Prostate gland (tissue), 2 donors: Measurements from ENCODE around the gene TGFBR3. TPM values are rescaled to one million over a fixed set of nuclear protein-coding genes. Genes with fewer than 3 reads are reported as not detected.
A peak's percentile ranks its signal among the peaks of the same experiment; 100 is the strongest.

Source experiments
- DNase-seq: peaks from one replicate; pipeline ENCODE4 v3.0.0-alpha.2; 2019; ENCODE audit warnings: low spot score
- H3K27ac ChIP-seq, 2 donors: fragments of 200-600 bp; sonication (generic); 2 replicates each; pipeline ENCODE4 v1.5.1; 2017 to 2019
- H3K27me3 ChIP-seq: fragments of 200-600 bp; sonication (generic); replicated peaks from 2 replicates; pipeline ENCODE4 v1.5.1; 2019; ENCODE audit not compliant: insufficient read depth
- H3K36me3 ChIP-seq, 2 donors: fragments of 200-600 bp; sonication (generic); 1 replicate in 1 of 2; 2 replicates in 1 of 2; pipeline versions ENCODE4 v1.5.1 to v1.8.1; 2017 to 2019
- H3K4me1 ChIP-seq: fragments of 200-600 bp; sonication (generic); replicated peaks from 2 replicates; pipeline ENCODE4 v1.5.1; 2019
- H3K4me3 ChIP-seq, 2 donors: fragments of 200-600 bp; sonication (generic); 2 replicates each; pipeline ENCODE4 v1.5.1; 2017 to 2019
- H3K9me3 ChIP-seq: fragments of 200-600 bp; sonication (generic); 2 replicates; pipeline ENCODE4 v1.5.1; 2017
- CTCF ChIP-seq, 4 experiments: fragments of 200-600 bp in 2 of 4; fragments of 450-650 bp in 2 of 4; sonication (generic) in 2 of 4; IDR thresholded peaks; 1 replicate in 3 of 4; 2 replicates in 1 of 4; pipeline ENCODE4 v1.5.1; 2016 to 2019; ENCODE audit warnings: antibody characterized with exemption in 4 of 4, mild to moderate bottlenecking in 2 of 4, moderate library complexity in 2 of 4
- POLR2A ChIP-seq: fragments of 450-650 bp; IDR thresholded peaks from one replicate; pipeline ENCODE4 v1.6.1; 2016; ENCODE audit warnings: antibody characterized with exemption, mild to moderate bottlenecking
- POLR2AphosphoS5 ChIP-seq: sonication (generic); formaldehyde crosslinking; IDR thresholded peaks from one replicate; pipeline ENCODE4 v1.6.1; 2017; ENCODE audit warnings: antibody characterized with exemption
- WGBS: methylation state at CpG from one replicate; pipeline ENCODE4 v1.1.5; 2018; 5-methylcytosine and 5-hydroxymethylcytosine counted together
- intact Hi-C: fragments of 100-400 bp; cut with DNase I; formaldehyde crosslinking; loops from one replicate; pipeline ENCODE4 v1.14.2; 2022
- total RNA-seq, 2 donors: library from RNA; depleted of rRNA; stranded (reverse); fragments of >200 nt; gene quantifications; one replicate each; pipeline ENCODE4 v1.1.0, GENCODE V29; 2016

The TGFBR3 gene
- total RNA-seq, 2 donors from 2014 or later, result 26.4 to 51.7 TPM

DNA sequence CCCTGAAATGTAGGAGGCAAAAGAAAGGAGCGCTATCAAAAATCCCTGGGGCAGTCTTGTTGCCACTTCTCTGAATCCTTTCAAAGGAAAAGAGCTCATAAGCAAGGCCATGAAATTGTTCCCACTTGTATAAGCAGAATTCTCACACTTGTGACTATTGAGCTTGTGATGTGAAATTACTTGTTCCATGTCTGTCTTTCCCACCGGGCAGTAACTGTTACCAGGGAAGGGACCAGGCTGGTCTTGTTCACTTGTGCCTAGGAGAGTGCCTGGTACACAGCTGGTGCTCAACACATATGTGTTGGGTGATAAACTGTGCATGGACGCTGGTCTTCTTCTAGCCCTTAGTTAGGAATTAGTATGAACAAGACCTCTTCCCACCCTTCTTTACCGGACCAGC lies 234.7 kb downstream of the TGFBR3 start:
- Histone ChIP-seq H3K27ac (peak overlapping the region; percentile 12 to 36), H3K36me3 (no peaks in the 10 kb centered on the region), H3K4me1 (no peaks in the 10 kb centered on the region), H3K9me3 (no peaks in the 10 kb centered on the region), H3K4me3 (no peak overlapping the region), H3K27me3 (no peaks in the 10 kb centered on the region)
- TF ChIP-seq POLR2A, result no peak
- TF ChIP-seq POLR2AphosphoS5, result no peak
- TF ChIP-seq CTCF (IDR thresholded peaks at IDR 0.05), result no peak
- intact Hi-C loops, result no loop called here
- 92% methylated on average over 4 of the region's 4 CpGs for WGBS
- DNase-seq, result no peak

DNA sequence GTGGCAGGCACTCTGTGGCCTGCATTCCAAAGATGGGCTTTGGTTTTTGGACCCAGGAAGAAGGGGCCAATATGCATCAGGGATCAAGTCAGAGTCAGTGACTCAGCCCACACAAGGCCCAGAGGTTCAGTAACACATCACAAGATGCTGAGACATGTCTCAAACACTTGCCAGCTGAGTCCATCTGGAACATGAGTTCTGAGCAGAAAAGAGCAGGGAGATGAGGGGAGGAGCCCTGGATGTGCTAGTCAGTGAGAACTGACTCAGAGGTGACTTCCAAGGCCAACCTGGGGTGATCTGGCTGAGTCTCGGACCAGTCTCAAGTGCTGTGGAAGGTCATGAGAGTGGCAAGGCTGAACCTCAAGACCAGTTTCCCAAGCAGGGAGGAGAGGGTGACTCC lies 235.2 kb downstream of the TGFBR3 start:
- no peak for DNase-seq
- H3K4me3 ChIP-seq, result no peak overlapping the region
- no peak for TF ChIP-seq POLR2A
- TF ChIP-seq POLR2AphosphoS5, result peak; percentile 32
- intact Hi-C loops, result no loop called here
- H3K4me1 ChIP-seq, result no peaks in the 10 kb centered on the region
- no peaks in the 10 kb centered on the region for H3K9me3 ChIP-seq
- H3K27me3 ChIP-seq, result no peaks in the 10 kb centered on the region
- H3K36me3 ChIP-seq, result no peaks in the 10 kb centered on the region
- H3K27ac ChIP-seq, result peak overlapping the region; percentile 12 to 36
- WGBS, result 67% methylated on average over 1 of the region's 1 CpG

- H3K4me3 ChIP-seq, result no peak overlapping the region
- no peaks in the 10 kb centered on the region for H3K36me3 ChIP-seq
- no peaks in the 10 kb centered on the region for H3K9me3 ChIP-seq
- DNase-seq, result no peak
- 96% methylated on average over 2 of the region's 2 CpGs for WGBS
- H3K27ac ChIP-seq, result no peak overlapping the region
- intact Hi-C loops, result no loop called here
- no peak for TF ChIP-seq POLR2AphosphoS5
- no peak for TF ChIP-seq POLR2A
- TF ChIP-seq CTCF (IDR thresholded peaks at IDR 0.05), result no peak
- H3K27me3 ChIP-seq, result no peaks in the 10 kb centered on the region
- no peaks in the 10 kb centered on the region for H3K4me1 ChIP-seq
Measured at GRCh38 chr1:91647061-91647460, 238.9 kb downstream of the TGFBR3 start.

DNA sequence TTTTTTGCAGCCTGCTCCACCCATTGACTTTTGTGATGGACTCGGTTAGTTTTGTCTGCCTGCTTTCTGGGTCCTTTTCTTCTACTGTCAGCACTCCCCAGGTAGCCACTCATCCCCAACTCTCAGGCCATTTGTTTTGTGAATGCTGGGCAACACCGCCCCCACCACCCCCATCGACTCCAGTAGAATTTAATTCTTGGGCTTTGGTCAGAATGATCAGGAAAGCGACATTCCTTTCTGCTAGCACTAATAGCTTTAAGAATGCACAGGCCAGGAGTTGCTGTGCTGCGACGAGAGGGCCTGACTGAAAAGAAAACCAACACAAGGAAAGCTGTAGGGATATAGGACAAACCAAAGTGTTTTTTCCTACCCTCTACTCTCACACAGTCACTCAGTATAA lies 240.9 kb downstream of the TGFBR3 start:
- TF ChIP-seq POLR2A (no peak), CTCF (IDR thresholded peaks at IDR 0.05) (no peak), POLR2AphosphoS5 (no peak)
- no peaks in the 10 kb centered on the region for H3K27me3 ChIP-seq
- no peak overlapping the region for H3K4me3 ChIP-seq
- intact Hi-C loops, result no loop called here
- DNase-seq, result no peak
- WGBS, result 79% methylated on average over 6 of the region's 6 CpGs
- H3K9me3 ChIP-seq, result no peaks in the 10 kb centered on the region
- H3K36me3 ChIP-seq, result no peaks in the 10 kb centered on the region
- H3K27ac ChIP-seq, result no peak overlapping the region
- no peaks in the 10 kb centered on the region for H3K4me1 ChIP-seq

DNA sequence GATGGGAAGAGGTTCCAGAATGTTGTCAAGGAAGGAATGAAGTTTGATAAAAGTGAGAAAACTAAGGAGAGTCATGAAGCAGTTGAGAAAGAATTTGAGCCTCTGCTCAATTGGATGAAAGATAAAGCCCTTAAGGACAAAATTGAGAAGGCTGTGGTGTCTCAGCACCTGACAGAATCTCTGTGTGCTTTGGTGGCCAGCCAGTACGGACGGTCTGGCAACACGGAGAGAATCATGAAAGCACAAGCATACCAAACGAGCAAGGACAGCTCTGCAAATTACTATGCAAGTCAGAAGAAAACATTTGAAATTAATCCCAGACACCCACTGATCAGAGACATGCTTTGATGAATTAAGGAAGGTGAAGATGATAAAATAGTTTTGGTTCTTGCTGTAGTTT lies 242.5 kb downstream of the TGFBR3 start:
- H3K4me1 ChIP-seq, result no peaks in the 10 kb centered on the region
- H3K4me3 ChIP-seq, result no peak overlapping the region
- intact Hi-C loops, result no loop called here
- peak; percentile 23 for DNase-seq
- no peak overlapping the region for H3K27ac ChIP-seq
- H3K27me3 ChIP-seq, result no peaks in the 10 kb centered on the region
- H3K9me3 ChIP-seq, result no peaks in the 10 kb centered on the region
- 11% methylated on average over 4 of the region's 4 CpGs for WGBS
- TF ChIP-seq CTCF (IDR thresholded peaks at IDR 0.05), result no peak
- TF ChIP-seq POLR2AphosphoS5, result no peak
- no peak for TF ChIP-seq POLR2A
- H3K36me3 ChIP-seq, result no peaks in the 10 kb centered on the region
